K562 (cell line): ENCODE data around the gene TMCC2. TPM values are rescaled to one million over a fixed set of nuclear protein-coding genes. Genes with fewer than 3 reads are reported as not detected.

Experiments used
- ATAC-seq: fragments of 200-7000 bp; cut with Tn5 transposase; 3 replicates; pipeline ENCODE4 v1.9.1; 2020; ENCODE audit warnings: moderate library complexity
- BruUV-seq: library from RNA; stranded (reverse); fragments of 400-500 nt; replicated peaks from 2 replicates; lab custom pipeline; 2021; lab: Mats Ljungman, UMichigan
- CTCF ChIA-PET: fragments of 300-600 bp; formaldehyde crosslinking; extraction: SDS; loops from one replicate; lab custom pipeline; 2021; ENCODE audit warnings: low intra/inter-chr PET ratio; lab: Yijun Ruan, JAX
- POLR2A ChIA-PET: fragments of 300-600, 350-650 bp; sonication (Branson Sonifier 250); formaldehyde crosslinking; extraction: SDS; loops from one replicate; lab custom pipeline; 2021; ENCODE audit warnings: antibody characterized with exemption, inconsistent platforms; lab: Yijun Ruan, JAX
- DNase-seq, 4 experiments: peaks; one replicate each; pipeline versions ENCODE4 v3.0.0 to v3.0.0-alpha.2; 2011 to 2018; ENCODE audit warnings: low spot score in 3 of 4, mixed read lengths in 3 of 4; ENCODE audit errors: extremely low read depth in 1 of 4
- FAIRE-seq: peaks from 2 replicates; lab custom pipeline; 2011; peaks lifted over from hg19 to GRCh38; lab: Jason Lieb, UNC
- H2AFZ ChIP-seq: 2 replicates; pipeline ENCODE4 v1.6.0; 2011; ENCODE audit warnings: low read depth, low read length, control low read depth, inconsistent platforms
- H3K27ac ChIP-seq: fragments of 200-600 bp; 3 replicates; pipeline ENCODE4 v1.8.0; 2011; ENCODE audit warnings: low read depth, mild to moderate bottlenecking, control low read depth, inconsistent platforms, low read length, moderate library complexity, mixed read lengths; ENCODE audit errors: extremely low read depth
- H3K27me3 ChIP-seq, 2 experiments: fragments of 300-600 bp in 1 of 2; 2 replicates in 1 of 2; 3 replicates in 1 of 2; pipeline versions ENCODE4 v1.6.0 to v1.8.0; 2011; ENCODE audit warnings: inconsistent platforms in 2 of 2, low read length in 2 of 2, mild to moderate bottlenecking in 1 of 2, mixed read lengths in 1 of 2, moderate library complexity in 1 of 2; ENCODE audit not compliant: control insufficient read depth in 2 of 2, insufficient read depth in 2 of 2
- H3K36me3 ChIP-seq: fragments of 300-600 bp; 3 replicates; pipeline ENCODE4 v1.8.0; 2011; ENCODE audit warnings: mild to moderate bottlenecking, low read length, inconsistent platforms; ENCODE audit not compliant: control insufficient read depth, insufficient read depth
- H3K4me1 ChIP-seq, 2 experiments: fragments of 200-600 bp in 1 of 2; replicated peaks in 1 of 2; 2 replicates in 1 of 2; 3 replicates in 1 of 2; pipeline versions ENCODE4 v1.5.1 to v1.8.0; 2011; ENCODE audit warnings: inconsistent platforms in 2 of 2, low read length in 2 of 2, mild to moderate bottlenecking in 1 of 2, mixed read lengths in 1 of 2, moderate library complexity in 1 of 2; ENCODE audit not compliant: control insufficient read depth in 2 of 2, insufficient read depth in 2 of 2
- H3K4me2 ChIP-seq: 2 replicates; pipeline ENCODE4 v1.6.1; 2011; ENCODE audit warnings: low read length, control low read depth, inconsistent platforms, mixed read lengths; ENCODE audit not compliant: insufficient read depth
- H3K4me3 ChIP-seq: fragments of 200-600 bp; sonication (generic), shearing (Covaris generic); 2 replicates; pipeline ENCODE4 v1.5.1; 2016; ENCODE audit warnings: control low read depth, inconsistent platforms
- H3K79me2 ChIP-seq: fragments of 200-600 bp; 3 replicates; pipeline ENCODE4 v1.8.0; 2011; ENCODE audit warnings: low read length, inconsistent platforms; ENCODE audit not compliant: control insufficient read depth, insufficient read depth
- H3K9ac ChIP-seq, 2 experiments: 2 replicates each; pipeline versions ENCODE4 v1.6.0 to v1.6.1; 2011; ENCODE audit warnings: low read depth in 2 of 2, low read length in 2 of 2, control low read depth in 1 of 2, inconsistent platforms in 1 of 2, mild to moderate bottlenecking in 1 of 2, mixed read lengths in 1 of 2; ENCODE audit not compliant: insufficient read depth in 1 of 2
- H3K9me1 ChIP-seq: one replicate; pipeline ENCODE4 v1.6.0; 2011; ENCODE audit warnings: inconsistent platforms, mild to moderate bottlenecking, low read length, moderate library complexity; ENCODE audit not compliant: control insufficient read depth, insufficient read depth
- H3K9me3 ChIP-seq: replicated peaks from 2 replicates; pipeline ENCODE4 v1.5.1; 2011; ENCODE audit warnings: low read depth, low read length, inconsistent platforms; ENCODE audit not compliant: control insufficient read depth, insufficient read depth
- H4K20me1 ChIP-seq: replicated peaks from 2 replicates; pipeline ENCODE4 v1.6.1; 2011; ENCODE audit warnings: low read length, inconsistent platforms, mixed read lengths; ENCODE audit not compliant: control insufficient read depth, insufficient read depth
- CBX5 ChIP-seq: IDR thresholded peaks from 2 replicates; pipeline ENCODE4 v1.6.1; 2014; ENCODE audit warnings: low read depth, borderline replicate concordance
- CEBPG ChIP-seq, 3 experiments: fragments of 200-800 bp in 1 of 3; sonication (Bioruptor generic) in 1 of 3; sonication (generic) in 1 of 3; formaldehyde crosslinking in 1 of 3; IDR thresholded peaks in 2 of 3; conservative IDR thresholded peaks in 1 of 3; 2 replicates each; pipeline versions ENCODE4 v1.6.1 to v1.8.0; 2016 to 2022; ENCODE audit warnings: missing compliant biosample characterization in 2 of 3, missing genetic modification characterization in 2 of 3, mild to moderate bottlenecking in 1 of 3, missing genetic modification reagents in 1 of 3
- GTF2F1 ChIP-seq: IDR thresholded peaks from 2 replicates; pipeline ENCODE4 v1.6.1; 2011; ENCODE audit warnings: low read depth, low read length, improper control_type of control experiment
- HDAC6 ChIP-seq: IDR thresholded peaks from 2 replicates; pipeline ENCODE4 v1.6.1; 2012; ENCODE audit warnings: low read depth, mild to moderate bottlenecking, control low read depth, inconsistent platforms, low read length, moderate library complexity
- HNRNPK ChIP-seq: fragments of 200-400 bp; formaldehyde crosslinking; IDR thresholded peaks from one replicate; pipeline ENCODE4 v1.6.1; 2018; ENCODE audit warnings: mild to moderate bottlenecking, low read depth, low read length; ENCODE audit not compliant: poor library complexity, severe bottlenecking
- KLF1 ChIP-seq: fragments of 450-650 bp; IDR thresholded peaks from 2 replicates; pipeline ENCODE4 v1.6.1; 2016; ENCODE audit warnings: missing genetic modification characterization, missing compliant biosample characterization
- MYNN ChIP-seq, 2 experiments: sonication (generic); formaldehyde crosslinking in 1 of 2; IDR thresholded peaks; 2 replicates each; pipeline versions ENCODE4 v1.5.0 to v1.6.1; 2016 to 2020; ENCODE audit warnings: antibody characterized with exemption in 1 of 2, missing genetic modification reagents in 1 of 2
- TFAP4 ChIP-seq: sonication (generic); formaldehyde crosslinking; IDR thresholded peaks from 2 replicates; pipeline ENCODE4 v1.8.0; 2022; ENCODE audit warnings: missing genetic modification reagents, mild to moderate bottlenecking, moderate library complexity, borderline replicate concordance
- ZFX ChIP-seq: sonication (generic); formaldehyde crosslinking; IDR thresholded peaks from 2 replicates; pipeline ENCODE4 v1.8.0; 2022; ENCODE audit warnings: mild to moderate bottlenecking, missing genetic modification reagents, moderate library complexity
- ZNF140 ChIP-seq: fragments of 250-450 bp; sonication (Bioruptor Pico); IDR thresholded peaks from 2 replicates; pipeline ENCODE4 v1.8.0; 2021; ENCODE audit warnings: moderate library complexity, mild to moderate bottlenecking, inconsistent platforms
- ZNF589 ChIP-seq: fragments of 200-800 bp; sonication (Bioruptor generic); IDR thresholded peaks from 2 replicates; pipeline ENCODE4 v1.6.1; 2016; ENCODE audit warnings: low read depth, missing genetic modification characterization, missing compliant biosample characterization
- ZNF717 ChIP-seq: fragments of 250-450 bp; sonication (Bioruptor Pico); IDR thresholded peaks from 2 replicates; pipeline ENCODE4 v1.5.0; 2021
- ZSCAN32 ChIP-seq: fragments of 450-650 bp; formaldehyde crosslinking; IDR thresholded peaks from 2 replicates; pipeline ENCODE4 v1.4.0; 2020; ENCODE audit warnings: mild to moderate bottlenecking, moderate library complexity
- WGBS: fragments of 100-300 bp; shearing (Covaris generic); methylation state at CpG from one replicate; pipeline ENCODE4 v1.1.6; 2016; ENCODE audit warnings: low coverage, mixed read lengths; ENCODE audit not compliant: insufficient coverage; ENCODE audit errors: missing lambda C conversion rate; 5-methylcytosine and 5-hydroxymethylcytosine counted together
- in situ Hi-C: fragments of 300-500 bp; cut with MboI; formaldehyde crosslinking; loops from 4 replicates; pipeline ENCODE4 v1.15.0; 2018; ENCODE audit warnings: inconsistent platforms, mixed read lengths
- intact Hi-C: fragments of 100-400 bp; cut with micrococcal nuclease; formaldehyde crosslinking; loops from 2 replicates; pipeline ENCODE4 v1.14.2; 2022
- polyA plus RNA-seq, 8 experiments: library from polyadenylated mRNA; depleted of rRNA in 4 of 8; stranded (reverse) in 5 of 8; unstranded in 3 of 8; fragments of >200 nt; fragmentation: Nextera tagmentation in 2 of 8; fragmentation: Illumina TruSeq in 1 of 8; extraction: Ambion mirVana in 2 of 8; extraction: Trizol in 1 of 8; gene quantifications; 2 replicates each; pipeline versions ENCODE4 v1.2.1 to v1.2.3, GENCODE V29; 2011 to 2014; ENCODE audit warnings: inconsistent platforms in 1 of 8, missing spikeins in 1 of 8
- total RNA-seq, 7 experiments: library from RNA; depleted of rRNA in 6 of 7; stranded (reverse); fragments of >200 nt in 6 of 7; fragmentation: Illumina TruSeq in 2 of 7; extraction: Trizol in 2 of 7; gene quantifications; 2 replicates each; pipeline versions ENCODE4 v1.2.1 to v1.2.3, GENCODE V29; 2011 to 2021; ENCODE audit warnings: low replicate concordance in 1 of 7

Gene TMCC2
- total and polyA plus RNA-seq, 9 of the 15 experiments (the other 6 are each of a cell fraction or from before 2014, with no cell fraction given), result 0.06 to 1.8 (median 0.98) TPM

GRCh38 chr1:205296154-205296553 lies 68.4 kb downstream of the TMCC2 start:
- H3K36me3 ChIP-seq, result no peaks in the 10 kb centered on the region
- POLR2A ChIA-PET, result interaction anchor here (0.7 to 1.2 kb wide), 3 partner anchors 20 to 849 kb away, joined by 3 read pairs; no protein-coding TSS in a partner anchor
- H3K27me3 ChIP-seq, result peaks cover 0 to 8% of the 10 kb centered on the region in 2 experiments; a peak in 2 of 5 replicates
- H3K4me1 ChIP-seq, result peaks cover 11 to 14% of the 10 kb centered on the region in 2 experiments; a peak in 4 of 5 replicates
- FAIRE-seq, result no peak
- in situ Hi-C loops (no loop called here), intact Hi-C loops (no loop called here)
- no TSS peak for BruUV-seq
- CTCF ChIA-PET, result no interaction called here
- no peaks in the 10 kb centered on the region for H4K20me1 ChIP-seq
- no peak for ATAC-seq
- H3K9me1 ChIP-seq, result no peaks in the 10 kb centered on the region
- H3K4me2 ChIP-seq, result no peak overlapping the region
- no peak overlapping the region for H3K27ac ChIP-seq
- H3K9me3 ChIP-seq, result no peaks in the 10 kb centered on the region
- H2AFZ ChIP-seq, result no peak overlapping the region
- DNase-seq, result no peak
- WGBS, result 10% methylated on average over 2 of the region's 2 CpGs
- no peaks in the 10 kb centered on the region for H3K79me2 ChIP-seq
- no peak overlapping the region for H3K4me3 ChIP-seq
- TF ChIP-seq HNRNPK (no peak), KLF1 (tag) (no peak), HDAC6 (no peak), ZNF140 (CRISPR knock-in tag) (no peak), GTF2F1 (no peak), ZSCAN32 (CRISPR knock-in tag) (no peak), ZFX (CRISPR knock-in tag) (no peak), ZNF589 (CRISPR knock-in tag) (no peak), CEBPG (CRISPR knock-in tag; IDR thresholded peaks at IDR 0.05) (no peak), CEBPG (tag; conservative IDR thresholded peaks at IDR 0.05 in 1 of 2, IDR thresholded peaks at IDR 0.05 in 1 of 2) (no peak), ZNF717 (CRISPR knock-in tag) (no peak), MYNN (IDR thresholded peaks at IDR 0.05) (no peak), MYNN (CRISPR knock-in tag; IDR thresholded peaks at IDR 0.05) (no peak), TFAP4 (no peak), CBX5 (no peak)
- no peak overlapping the region for H3K9ac ChIP-seq
